GM10248 (cell line): Measurements from ENCODE around the gene PKN3.

ENCODE experiments used
- CTCF ChIA-PET: fragments of 300-600 bp; sonication (Branson Sonifier 250); formaldehyde crosslinking; extraction: SDS; loops from one replicate; lab custom pipeline; 2021; ENCODE audit warnings: antibody characterized with exemption; lab: Yijun Ruan, JAX
- POLR2A ChIA-PET: fragments of 350-650 bp; sonication (Branson Sonifier 250); formaldehyde crosslinking; extraction: SDS; loops from one replicate; lab custom pipeline; 2020; ENCODE audit warnings: antibody characterized with exemption; lab: Yijun Ruan, JAX
- DNase-seq: peaks from one replicate; pipeline ENCODE4 v3.0.0; 2012; ENCODE audit errors: extremely low spot score
- CTCF ChIP-seq: IDR thresholded peaks from 2 replicates; pipeline ENCODE4 v1.5.1; 2012; ENCODE audit warnings: mild to moderate bottlenecking, low read depth; ENCODE audit errors: extremely low read depth, missing control alignments, control extremely low read depth

PKN3 gene

GRCh38 chr9:128715436-128715750, 13.1 kb downstream of the PKN3 start:
- ChIA-PET CTCF (interaction anchor here (0.9 to 1.2 kb wide), 2 partner anchors 13 to 212 kb away, joined by 3 read pairs; partner anchors contain the start of gene PKN3), POLR2A (no interaction called here)
- TF ChIP-seq CTCF: no peak
- DNase-seq: no peak

- no peak for TF ChIP-seq CTCF
- ChIA-PET CTCF (interaction anchor here (1.3 kb wide), 1 partner anchor 15 kb away, joined by 3 read pairs; the partner anchor contains the start of gene PKN3), POLR2A (interaction anchor here (0.7 to 1.3 kb wide), 2 partner anchors 8 to 160 kb away, joined by 3 to 4 read pairs; no protein-coding TSS in a partner anchor)
- DNase-seq: no peak
Observed at GRCh38 chr9:128716581-128717254, 14.4 kb downstream of the PKN3 start.

GRCh38 chr9:128718047-128718446, 15.7 kb downstream of the PKN3 start:
- DNase-seq: no peak
- POLR2A ChIA-PET: interaction anchor here (0.6 to 0.7 kb wide), 2 partner anchors 7 to 32 kb away, joined by 4 to 5 read pairs; no protein-coding TSS in a partner anchor
- no peak for TF ChIP-seq CTCF
- CTCF ChIA-PET: interaction anchor here (1.3 kb wide), 1 partner anchor 16 kb away, joined by 3 read pairs; the partner anchor contains the start of gene PKN3

GRCh38 chr9:128718475-128718874, 16.2 kb downstream of the PKN3 start:
- DNase-seq: no peak
- ChIA-PET POLR2A (interaction anchor here (0.7 kb wide), 1 partner anchor 33 kb away, joined by 4 read pairs; no protein-coding TSS in a partner anchor), CTCF (no interaction called here)
- TF ChIP-seq CTCF: no peak

- POLR2A ChIA-PET: no interaction called here
- TF ChIP-seq CTCF: no peak
- CTCF ChIA-PET: interaction anchor here (1.0 to 1.3 kb wide), 2 partner anchors 13 to 14 kb away, joined by 3 read pairs; no protein-coding TSS in a partner anchor
- DNase-seq: no peak
Observed at GRCh38 chr9:128719919-128720605, 17.8 kb downstream of the PKN3 start.

- CTCF ChIA-PET: interaction anchor here (1.3 kb wide), 1 partner anchor 15 kb away, joined by 3 read pairs; no protein-coding TSS in a partner anchor
- TF ChIP-seq CTCF: no peak
- no peak for DNase-seq
- POLR2A ChIA-PET: no interaction called here
Observed at GRCh38 chr9:128720841-128721486, 18.7 kb downstream of the PKN3 start.
